WERI-Rb-1 (cell line): ENCODE results near the gene ERP44.
"Not testable (repeated sequence)": the region's sequence is repeated elsewhere in the genome, so short reads cannot be mapped to it uniquely, and the experiment has no call there.

Source experiments
- DNase-seq: peaks from one replicate; pipeline ENCODE4 v3.0.0-alpha.2; 2020
- H3K27ac ChIP-seq: fragments of 250-450 bp; sonication (Bioruptor Pico); 2 replicates; pipeline ENCODE4 v1.5.1; 2020; ENCODE audit warnings: mild to moderate bottlenecking, moderate library complexity
- H3K27me3 ChIP-seq: fragments of 250-450 bp; sonication (Bioruptor Pico); 2 replicates; pipeline ENCODE4 v1.5.1; 2021; ENCODE audit warnings: mild to moderate bottlenecking, low read depth, moderate library complexity; ENCODE audit not compliant: insufficient read depth, severe bottlenecking
- H3K36me3 ChIP-seq: fragments of 250-450 bp; sonication (Bioruptor Pico); 2 replicates; pipeline ENCODE4 v1.5.1; 2020; ENCODE audit warnings: mild to moderate bottlenecking, moderate library complexity
- H3K4me3 ChIP-seq: 2 replicates; pipeline ENCODE4 v1.5.1; 2011; ENCODE audit warnings: low read depth, mild to moderate bottlenecking, control low read depth, low read length
- H3K9me3 ChIP-seq: fragments of 250-450 bp; sonication (Bioruptor Pico); 2 replicates; pipeline ENCODE4 v1.5.1; 2021; ENCODE audit warnings: mild to moderate bottlenecking, moderate library complexity; ENCODE audit not compliant: severe bottlenecking
- CTCF ChIP-seq: IDR thresholded peaks from 2 replicates; pipeline ENCODE4 v1.5.1; 2011; ENCODE audit warnings: low read depth, mild to moderate bottlenecking, control low read depth, inconsistent platforms, low read length

Gene ERP44

GRCh38 chr9:100082782-100083181, 16.0 kb downstream of the ERP44 start:
- H3K27ac ChIP-seq: no peak overlapping the region; the same call in 1 of the 2 replicates
- no peaks in the 10 kb centered on the region for H3K9me3 ChIP-seq
- no peak for DNase-seq
- H3K4me3 ChIP-seq: no peak overlapping the region
- H3K36me3 ChIP-seq: no peaks in the 10 kb centered on the region
- no peaks in the 10 kb centered on the region for H3K27me3 ChIP-seq
- TF ChIP-seq CTCF: no peak

- H3K27ac ChIP-seq, DNase-seq, H3K27me3 ChIP-seq, H3K9me3 ChIP-seq, H3K36me3 ChIP-seq, H3K4me3 ChIP-seq: not testable (repeated sequence)
Observed at GRCh38 chr9:100076256-100076655, 22.5 kb downstream of the ERP44 start.

- no peak overlapping the region for H3K27ac ChIP-seq
- DNase-seq: no peak
- TF ChIP-seq CTCF: no peak
Observed at GRCh38 chr9:100074989-100075388, 23.8 kb downstream of the ERP44 start.

GRCh38 chr9:100074093-100074492, 24.7 kb downstream of the ERP44 start:
- Histone ChIP-seq H3K36me3 (no peaks in the 10 kb centered on the region), H3K9me3 (no peaks in the 10 kb centered on the region), H3K27me3 (no peaks in the 10 kb centered on the region), H3K4me3 (no peak overlapping the region), H3K27ac (no peak overlapping the region)
- no peak for DNase-seq
- no peak for TF ChIP-seq CTCF

More at GRCh38 chr9:100074989-100075388, 23.8 kb downstream of the ERP44 start:
- no peaks in the 10 kb centered on the region for H3K36me3 ChIP-seq
- H3K4me3 ChIP-seq: no peak overlapping the region
- no peaks in the 10 kb centered on the region for H3K27me3 ChIP-seq
- no peaks in the 10 kb centered on the region for H3K9me3 ChIP-seq

GRCh38 chr9:100072805-100073204, 26.0 kb downstream of the ERP44 start:
- Histone ChIP-seq H3K27me3 (no peaks in the 10 kb centered on the region), H3K9me3 (no peaks in the 10 kb centered on the region), H3K4me3 (no peak overlapping the region), H3K36me3 (no peaks in the 10 kb centered on the region), H3K27ac (peak overlapping the region; percentile 21; the same call in 1 of the 2 replicates)
- TF ChIP-seq CTCF: no peak
- no peak for DNase-seq

GRCh38 chr9:100071271-100071670, 27.5 kb downstream of the ERP44 start:
- H3K36me3 ChIP-seq: no peaks in the 10 kb centered on the region
- no peaks in the 10 kb centered on the region for H3K27me3 ChIP-seq
- peaks cover 3% of the 10 kb centered on the region for H3K9me3 ChIP-seq
- H3K27ac ChIP-seq: peak overlapping the region; percentile 21
- no peak for TF ChIP-seq CTCF
- no peak for DNase-seq
- H3K4me3 ChIP-seq: no peak overlapping the region
